ENCODE data around the gene COL15A1.

Gene COL15A1

DNA sequence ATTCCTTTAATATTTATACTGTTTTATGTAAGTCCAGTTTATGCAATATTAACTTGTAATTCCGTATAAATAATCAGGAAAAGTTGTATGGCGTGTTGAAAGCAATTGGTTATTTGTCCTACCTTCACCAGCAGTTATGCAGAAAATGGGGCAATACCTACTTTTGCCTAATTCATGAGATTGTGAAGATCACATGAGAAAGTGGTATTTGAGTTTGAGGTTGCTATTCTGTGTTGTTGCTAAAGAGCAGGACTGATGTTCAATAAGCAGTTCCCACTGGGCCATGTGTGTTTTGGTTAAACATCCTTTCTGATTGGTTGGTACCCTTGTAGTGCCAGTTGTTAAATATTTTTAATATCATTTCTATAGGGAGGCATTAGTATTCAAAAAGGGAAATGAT is 164.4 kb downstream of the COL15A1 start:
- TF ChIP-seq, protein P1, sequence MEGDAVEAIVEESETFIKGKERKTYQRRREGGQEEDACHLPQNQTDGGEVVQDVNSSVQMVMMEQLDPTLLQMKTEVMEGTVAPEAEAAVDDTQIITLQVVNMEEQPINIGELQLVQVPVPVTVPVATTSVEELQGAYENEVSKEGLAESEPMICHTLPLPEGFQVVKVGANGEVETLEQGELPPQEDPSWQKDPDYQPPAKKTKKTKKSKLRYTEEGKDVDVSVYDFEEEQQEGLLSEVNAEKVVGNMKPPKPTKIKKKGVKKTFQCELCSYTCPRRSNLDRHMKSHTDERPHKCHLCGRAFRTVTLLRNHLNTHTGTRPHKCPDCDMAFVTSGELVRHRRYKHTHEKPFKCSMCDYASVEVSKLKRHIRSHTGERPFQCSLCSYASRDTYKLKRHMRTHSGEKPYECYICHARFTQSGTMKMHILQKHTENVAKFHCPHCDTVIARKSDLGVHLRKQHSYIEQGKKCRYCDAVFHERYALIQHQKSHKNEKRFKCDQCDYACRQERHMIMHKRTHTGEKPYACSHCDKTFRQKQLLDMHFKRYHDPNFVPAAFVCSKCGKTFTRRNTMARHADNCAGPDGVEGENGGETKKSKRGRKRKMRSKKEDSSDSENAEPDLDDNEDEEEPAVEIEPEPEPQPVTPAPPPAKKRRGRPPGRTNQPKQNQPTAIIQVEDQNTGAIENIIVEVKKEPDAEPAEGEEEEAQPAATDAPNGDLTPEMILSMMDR (conservative IDR thresholded peaks at IDR 0.05) = no peak
- no peak overlapping the region for H3K27ac ChIP-seq

DNA sequence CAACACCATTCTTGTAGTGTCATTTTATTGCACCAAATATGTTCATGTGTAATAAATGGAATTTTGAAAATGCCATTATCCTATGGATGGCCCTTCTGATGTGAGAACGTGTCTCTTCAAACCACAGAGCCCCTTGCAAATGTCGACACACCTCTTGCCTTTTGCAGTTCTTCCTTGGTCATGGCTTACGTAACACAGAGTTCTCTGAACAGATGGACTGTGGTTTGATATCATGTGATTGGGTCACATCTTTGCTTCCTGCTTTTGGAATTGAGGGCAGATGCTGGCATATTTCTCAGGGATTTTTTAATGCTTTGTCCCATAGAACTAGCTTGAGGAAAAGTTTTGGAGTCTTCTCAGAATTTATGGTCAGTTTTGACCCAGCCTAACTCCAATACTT is 165.8 kb downstream of the COL15A1 start:
- TF ChIP-seq, protein P1 (conservative IDR thresholded peaks at IDR 0.05) = no peak
- H3K27ac ChIP-seq = no peak overlapping the region

DNA sequence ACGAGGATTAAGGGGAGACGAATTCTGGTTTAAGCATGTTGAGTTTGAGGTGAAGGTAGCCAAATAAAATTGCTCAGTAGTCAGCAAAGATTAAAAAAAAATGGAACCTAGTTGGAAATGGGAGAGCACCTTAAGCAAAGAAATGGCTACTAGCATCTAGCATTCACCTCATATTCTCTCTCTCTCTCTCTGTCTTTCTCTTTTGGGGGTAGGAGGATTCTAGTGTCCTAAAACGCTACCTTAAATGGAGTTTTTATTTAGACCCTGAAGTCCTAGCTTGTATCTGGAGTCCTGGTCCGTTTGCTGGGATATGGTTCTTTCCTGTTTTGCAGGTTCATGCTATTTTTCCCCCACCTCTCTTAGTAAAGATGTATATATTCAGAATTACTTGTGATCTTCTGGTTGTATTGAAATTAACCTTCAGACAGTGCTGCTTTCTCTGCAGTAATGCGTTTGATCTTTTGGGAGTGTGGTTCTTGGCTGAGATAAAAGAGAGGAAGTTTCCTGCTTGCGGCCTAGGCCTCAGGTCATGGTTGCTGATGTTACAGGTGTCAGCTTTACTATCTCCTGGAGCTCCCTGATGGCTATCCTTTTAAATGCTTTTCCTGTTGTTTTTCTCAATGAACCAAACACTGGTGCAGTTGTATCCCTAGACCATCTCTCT is 169.2 kb downstream of the COL15A1 start:
- H3K27ac ChIP-seq = no peak overlapping the region
- TF ChIP-seq, protein P1 (conservative IDR thresholded peaks at IDR 0.05) = no peak

DNA sequence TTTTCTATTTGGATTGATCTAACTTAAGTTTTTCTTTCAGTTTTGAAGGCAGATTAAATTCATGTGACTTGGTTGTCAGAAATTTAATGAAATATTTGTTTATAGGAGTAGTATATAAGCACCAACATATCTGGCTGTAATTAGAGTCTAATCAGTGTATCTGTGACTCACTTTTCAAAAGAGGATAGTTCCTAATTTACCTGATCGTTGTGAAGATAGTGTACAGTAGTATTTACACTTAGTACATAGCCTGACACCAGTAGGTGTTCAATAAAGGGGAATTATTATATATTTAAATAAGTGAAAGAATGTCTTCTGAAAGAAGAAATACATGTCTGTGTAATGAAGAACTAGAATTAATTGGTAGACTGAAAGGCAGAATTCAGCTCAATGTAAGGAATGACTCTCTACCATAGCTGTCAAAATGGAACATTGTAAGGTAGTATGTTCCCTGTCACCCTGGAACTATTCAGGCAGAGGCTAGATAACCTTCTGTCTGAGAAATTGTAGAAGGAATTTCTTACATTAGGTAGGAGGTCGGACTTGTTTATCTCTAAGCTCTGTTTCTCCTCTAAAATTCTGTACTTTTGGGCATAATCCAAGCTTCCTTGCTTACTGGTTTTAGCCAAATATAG is 169.8 kb downstream of the COL15A1 start:
- H3K27ac ChIP-seq = no peak overlapping the region
- TF ChIP-seq, protein P1 (conservative IDR thresholded peaks at IDR 0.05) = no peak

DNA sequence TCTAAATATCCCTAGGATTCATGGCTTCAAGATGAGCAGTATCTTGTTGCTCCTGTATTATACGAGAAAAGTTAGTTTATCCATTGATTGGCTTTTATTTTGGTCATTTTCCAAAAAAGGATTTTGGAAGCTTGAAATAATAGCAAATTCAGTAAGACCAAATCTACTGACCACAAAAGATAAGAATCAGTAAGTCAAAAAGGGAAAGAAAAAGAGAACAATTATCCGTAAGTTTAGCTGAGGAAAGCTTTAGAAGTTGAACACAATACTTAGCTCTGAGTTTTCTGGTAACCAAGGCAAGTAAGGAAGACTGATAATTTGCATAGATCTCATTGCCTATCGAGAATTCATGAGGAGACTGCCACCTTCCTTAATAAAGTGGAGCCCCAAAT is 170.3 kb downstream of the COL15A1 start:
- TF ChIP-seq, protein P1 (conservative IDR thresholded peaks at IDR 0.05) = no peak
- no peak overlapping the region for H3K27ac ChIP-seq

DNA sequence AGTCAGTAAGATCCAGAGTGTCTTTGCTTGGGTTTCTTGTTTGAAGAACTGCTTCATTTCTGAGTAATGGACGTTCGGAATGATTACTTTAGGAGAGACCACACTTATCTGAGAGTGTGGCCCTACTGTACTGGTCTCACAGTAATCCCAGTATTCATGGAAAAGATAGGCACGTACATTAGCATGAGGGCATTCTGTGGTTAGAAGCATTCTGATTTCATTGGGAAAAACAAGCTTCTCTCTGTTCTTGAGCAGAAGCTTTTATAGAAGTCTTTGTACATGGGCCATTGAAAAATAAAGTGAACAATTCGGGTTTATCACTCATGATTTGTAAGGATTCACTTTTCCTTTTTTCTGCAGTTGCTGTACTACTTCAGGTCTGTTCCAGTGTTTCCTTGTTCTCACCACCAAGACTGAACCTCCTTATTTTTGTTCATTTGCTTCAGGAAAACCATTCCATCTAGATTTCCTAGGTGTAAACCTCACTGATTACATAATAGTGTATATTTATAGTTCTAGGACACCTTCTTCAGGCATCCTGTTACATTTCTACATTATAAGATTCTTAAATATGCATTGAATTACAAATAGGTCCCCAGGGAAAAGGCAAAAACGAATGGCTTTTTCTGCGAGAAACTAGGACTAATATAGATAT is 171.3 kb downstream of the COL15A1 start:
- no peak overlapping the region for H3K27ac ChIP-seq
- TF ChIP-seq, protein P1 (conservative IDR thresholded peaks at IDR 0.05) = no peak

DNA sequence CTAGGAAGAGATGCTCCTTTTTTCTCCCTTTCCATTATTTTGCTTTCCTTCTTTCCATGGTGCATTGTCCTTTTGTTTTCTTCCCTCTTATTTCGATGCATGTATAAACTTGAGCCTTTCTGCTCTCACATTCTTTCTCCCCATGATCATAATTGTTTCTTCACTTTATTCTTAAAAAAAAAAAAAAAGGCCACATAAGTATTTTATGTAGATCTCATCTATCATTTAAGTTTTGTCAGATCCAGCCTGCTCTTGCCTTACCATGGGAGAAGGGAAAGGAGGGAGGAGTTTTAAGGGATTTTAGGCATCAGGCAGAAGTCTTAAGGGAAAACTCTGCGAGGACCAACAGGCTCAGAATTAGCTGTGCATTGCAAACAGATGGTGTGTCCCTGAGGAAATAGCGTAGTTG is 172.3 kb downstream of the COL15A1 start:
- TF ChIP-seq, protein P1 (conservative IDR thresholded peaks at IDR 0.05) = no peak
- no peak overlapping the region for H3K27ac ChIP-seq
